ENCODE measurements around the gene UNC45B.
A peak's percentile ranks its signal among the peaks of the same experiment; 100 is the strongest.
"Not testable (repeated sequence)": the region's sequence is repeated elsewhere in the genome, so short reads cannot be mapped to it uniquely, and the experiment has no call there.

UNC45B gene

DNA sequence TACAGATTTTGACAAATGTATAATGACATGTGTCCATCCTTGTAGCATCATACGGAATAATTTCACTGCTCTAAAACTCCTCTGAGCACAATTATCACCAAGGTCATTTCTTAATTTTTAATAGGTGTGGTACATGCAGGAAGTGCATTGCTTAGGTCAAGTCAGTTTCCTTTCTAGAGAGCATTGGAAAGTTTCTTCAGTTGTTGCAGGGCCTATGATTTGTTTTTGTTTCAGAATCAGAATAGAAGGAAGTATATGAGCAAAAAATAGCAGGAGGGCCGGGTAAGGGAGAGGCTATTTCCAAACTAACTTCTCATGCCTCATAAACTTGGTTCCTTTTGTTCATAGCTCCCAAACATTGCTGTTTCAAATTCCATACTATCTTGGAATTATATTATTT, 71.3 kb downstream of the UNC45B start:
- no peak for DNase-seq (ENCODE audit: low spot score)

GRCh38 chr17:35222452-35222851, 74.8 kb downstream of the UNC45B start:
- DNase-seq (ENCODE audit: low spot score) = no peak

- no peak for DNase-seq (ENCODE audit: low spot score)
Observed at GRCh38 chr17:35224436-35224835, 76.8 kb downstream of the UNC45B start.

- DNase-seq (ENCODE audit: low spot score) = no peak
Observed at GRCh38 chr17:35227546-35227945, 79.9 kb downstream of the UNC45B start.

GRCh38 chr17:35229638-35230037, 82.0 kb downstream of the UNC45B start:
- DNase-seq (ENCODE audit: low spot score) = no peak

DNA sequence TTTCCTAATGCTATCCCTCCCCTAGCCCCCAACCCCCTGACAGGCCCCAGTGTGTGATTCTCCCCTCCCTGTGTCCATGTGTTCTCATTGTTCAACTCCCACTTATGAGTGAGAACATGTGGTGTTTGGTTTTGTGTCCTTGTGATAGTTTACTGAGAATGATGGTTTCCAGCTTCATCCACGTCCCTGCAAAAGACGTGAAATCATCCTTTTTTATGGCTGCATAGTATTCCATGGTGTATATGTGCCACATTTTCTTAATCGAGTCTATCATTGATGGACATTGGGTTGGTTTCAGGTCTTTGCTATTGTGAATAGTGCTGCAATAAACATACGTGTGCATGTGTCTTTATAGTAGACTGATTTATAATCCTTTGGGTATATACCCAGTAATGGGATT, 86.7 kb downstream of the UNC45B start:
- not testable (repeated sequence) for DNase-seq (ENCODE audit: low spot score)

GRCh38 chr17:35235289-35235688, 87.7 kb downstream of the UNC45B start:
- peak; percentile 46 for DNase-seq (ENCODE audit: low spot score)

DNA sequence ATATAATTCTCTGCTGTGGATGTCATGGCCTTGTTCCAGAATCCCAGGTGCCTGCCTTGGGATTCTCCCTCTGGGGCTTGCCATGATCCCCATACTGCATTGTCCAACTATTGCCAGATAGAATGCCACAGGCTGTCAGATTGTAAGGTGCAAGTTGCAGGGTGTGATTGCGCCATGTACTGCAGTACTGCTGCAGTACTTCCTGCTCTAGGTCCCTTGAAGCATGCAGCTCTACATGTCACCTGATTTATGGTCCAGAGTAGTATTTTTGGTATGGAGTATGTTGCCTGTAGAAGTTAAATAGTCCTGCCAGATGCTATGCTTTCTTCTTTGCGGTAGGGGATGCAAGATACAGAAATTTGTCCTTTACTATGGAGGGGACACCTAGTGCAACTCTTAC, 88.3 kb downstream of the UNC45B start:
- no peak for DNase-seq (ENCODE audit: low spot score)

DNA sequence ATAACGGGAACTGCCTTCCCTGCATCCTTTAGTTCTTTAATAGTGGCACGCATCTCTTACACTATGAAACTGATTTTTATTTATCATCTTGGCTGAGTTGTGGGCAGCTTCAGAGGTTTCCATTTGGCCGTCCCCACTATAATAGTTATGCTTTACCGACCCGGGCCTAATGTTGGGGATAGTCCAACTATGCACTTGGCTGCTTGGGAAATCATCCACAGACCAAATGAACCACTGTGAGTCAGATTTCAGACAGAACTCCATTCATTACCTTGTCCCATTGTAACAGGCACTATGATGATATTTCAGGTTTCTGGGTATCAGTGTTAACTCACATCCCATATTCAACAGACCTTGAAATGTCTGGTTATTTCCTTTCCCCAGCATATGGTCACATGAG, 89.2 kb downstream of the UNC45B start:
- no peak for DNase-seq (ENCODE audit: low spot score)

DNA sequence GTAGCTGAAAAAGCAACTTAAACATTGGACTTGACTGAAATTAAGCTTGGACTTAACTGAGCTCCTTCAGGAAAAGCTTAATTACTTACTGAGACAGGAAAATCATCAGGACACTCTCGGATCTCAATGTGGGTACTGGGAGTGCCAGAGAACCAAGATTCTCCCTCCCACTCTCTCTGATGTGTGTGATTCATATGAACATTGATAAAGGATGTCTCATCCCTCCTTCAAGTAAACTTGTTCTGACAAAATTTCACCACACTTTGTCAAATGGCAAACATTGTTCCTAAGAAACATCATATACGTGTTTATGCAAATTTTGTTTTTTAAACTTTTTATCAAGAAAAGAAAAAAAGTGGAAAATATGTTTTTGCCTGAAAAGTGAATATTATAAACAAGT, 91.2 kb downstream of the UNC45B start:
- peak; percentile 58 for DNase-seq (ENCODE audit: low spot score)
